CD14-positive monocyte (primary cell): Measurements from ENCODE around the gene PTGFRN. TPM values are rescaled to one million over a fixed set of nuclear protein-coding genes. Genes with fewer than 3 reads are reported as not detected.

Experiments used
- DNase-seq, 3 donors: peaks; one replicate each; pipeline ENCODE4 v3.0.0-alpha.2; 2011 to 2022
- H2AFZ ChIP-seq: 2 replicates; pipeline ENCODE4 v1.6.0; 2012; ENCODE audit warnings: mild to moderate bottlenecking, low read depth, low read length, inconsistent platforms; ENCODE audit not compliant: insufficient read depth, poor library complexity, severe bottlenecking
- H3K27ac ChIP-seq, 2 donors: 1 replicate in 1 of 2; 2 replicates in 1 of 2; pipeline ENCODE4 v1.5.1; 2012 to 2013; ENCODE audit warnings: low read length in 2 of 2, control low read depth in 1 of 2, inconsistent platforms in 1 of 2, low read depth in 1 of 2, mild to moderate bottlenecking in 1 of 2
- H3K27me3 ChIP-seq, 2 donors: one replicate each; pipeline versions ENCODE4 v1.6.0 to v1.6.1; 2011 to 2013; ENCODE audit warnings: low read length in 2 of 2; ENCODE audit not compliant: control insufficient read depth in 2 of 2, insufficient read depth in 2 of 2
- H3K36me3 ChIP-seq, 2 donors: replicated peaks in 1 of 2; 1 replicate in 1 of 2; 2 replicates in 1 of 2; pipeline versions ENCODE4 v1.5.1 to v1.6.1; 2012 to 2013; ENCODE audit warnings: low read length in 2 of 2, control low read depth in 1 of 2, inconsistent platforms in 1 of 2, mild to moderate bottlenecking in 1 of 2; ENCODE audit not compliant: insufficient read depth in 2 of 2, control insufficient read depth in 1 of 2
- H3K4me1 ChIP-seq, 2 donors: 1 replicate in 1 of 2; 2 replicates in 1 of 2; pipeline versions ENCODE4 v1.5.1 to v1.6.1; 2012 to 2013; ENCODE audit warnings: low read length in 2 of 2, control low read depth in 1 of 2, inconsistent platforms in 1 of 2, mild to moderate bottlenecking in 1 of 2, moderate library complexity in 1 of 2; ENCODE audit not compliant: insufficient read depth in 2 of 2, control insufficient read depth in 1 of 2
- H3K4me2 ChIP-seq: replicated peaks from 2 replicates; pipeline ENCODE3; 2012; ENCODE audit warnings: low read length, moderate library complexity, mild to moderate bottlenecking; ENCODE audit not compliant: poor library complexity, severe bottlenecking; ENCODE audit errors: extremely low read depth
- H3K4me3 ChIP-seq, 3 experiments: fragments of 200-600 bp in 1 of 3; sonication (generic) in 1 of 3; replicated peaks in 1 of 3; 1 replicate in 2 of 3; 2 replicates in 1 of 3; pipeline ENCODE4 v1.5.1; 2011 to 2013; ENCODE audit warnings: low read length in 3 of 3, mild to moderate bottlenecking in 3 of 3, control low read depth in 2 of 3, low read depth in 2 of 3, inconsistent platforms in 1 of 3, moderate library complexity in 1 of 3
- H3K79me2 ChIP-seq: 2 replicates; pipeline ENCODE4 v1.6.0; 2012; ENCODE audit warnings: mild to moderate bottlenecking, control low read depth, inconsistent platforms, low read length, moderate library complexity; ENCODE audit not compliant: insufficient read depth
- H3K9ac ChIP-seq: 2 replicates; pipeline ENCODE4 v1.6.0; 2017; ENCODE audit warnings: low read length, mild to moderate bottlenecking; ENCODE audit not compliant: insufficient read depth, poor library complexity, severe bottlenecking
- H3K9me3 ChIP-seq, 2 donors: replicated peaks in 1 of 2; 1 replicate in 1 of 2; 2 replicates in 1 of 2; pipeline versions ENCODE4 v1.5.1 to v1.6.1; 2012 to 2013; ENCODE audit warnings: low read length in 2 of 2, control low read depth in 1 of 2; ENCODE audit not compliant: control insufficient read depth in 1 of 2, insufficient read depth in 1 of 2
- H4K20me1 ChIP-seq: 2 replicates; pipeline ENCODE4 v1.6.0; 2012; ENCODE audit warnings: mild to moderate bottlenecking, low read length, control low read depth, moderate library complexity; ENCODE audit not compliant: insufficient read depth
- H3K27ac Mint-ChIP-seq, 7 donors: one replicate each; pipeline ENCODE4 v1.8.0; 2020; ENCODE audit warnings: mild to moderate bottlenecking in 7 of 7, mixed read lengths in 7 of 7, moderate library complexity in 6 of 7, inconsistent platforms in 2 of 7
- H3K27me3 Mint-ChIP-seq, 3 donors: one replicate each; pipeline ENCODE4 v1.8.0; 2021 to 2022; ENCODE audit warnings: low read depth in 3 of 3, mild to moderate bottlenecking in 3 of 3, mixed read lengths in 3 of 3, moderate library complexity in 3 of 3, inconsistent platforms in 1 of 3
- H3K36me3 Mint-ChIP-seq, 2 donors: one replicate each; pipeline ENCODE4 v1.8.0; 2020; ENCODE audit warnings: mixed read lengths in 2 of 2, inconsistent platforms in 1 of 2, mild to moderate bottlenecking in 1 of 2
- H3K4me1 Mint-ChIP-seq: one replicate; pipeline ENCODE4 v1.8.0; 2020; ENCODE audit warnings: mild to moderate bottlenecking, mixed read lengths
- H3K4me3 Mint-ChIP-seq, 2 donors: one replicate each; pipeline ENCODE4 v1.8.0; 2020; ENCODE audit warnings: mild to moderate bottlenecking in 2 of 2, mixed read lengths in 2 of 2, moderate library complexity in 1 of 2
- H3K9me3 Mint-ChIP-seq, 7 donors: one replicate each; pipeline ENCODE4 v1.8.0; 2020 to 2022; ENCODE audit warnings: mixed read lengths in 7 of 7, mild to moderate bottlenecking in 6 of 7, moderate library complexity in 6 of 7, inconsistent platforms in 2 of 7
- CTCF ChIP-seq: fragments of 200-600 bp; IDR thresholded peaks from one replicate; pipeline ENCODE4 v1.8.0; 2022; ENCODE audit warnings: antibody characterized with exemption, mild to moderate bottlenecking
- WGBS: methylation state at CpG from one replicate; pipeline ENCODE4 v1.1.5; 2013; ENCODE audit warnings: missing lambda C conversion rate; ENCODE audit not compliant: insufficient coverage; 5-methylcytosine and 5-hydroxymethylcytosine counted together
- intact Hi-C, 2 donors: fragments of 100-400 bp; cut with micrococcal nuclease; formaldehyde crosslinking; loops; one replicate each; pipeline versions ENCODE4 v1.15.0 to v1.15.1; 2023
- polyA plus RNA-seq, 3 donors: library from polyadenylated mRNA; depleted of rRNA in 1 of 3; unstranded in 2 of 3; stranded (reverse) in 1 of 3; fragments of 300-500 nt in 2 of 3; fragments of >200 nt in 1 of 3; fragmentation: Illumina TruSeq in 2 of 3; gene quantifications; 1 replicate in 2 of 3; 2 replicates in 1 of 3; pipeline ENCODE4 v1.2.3, GENCODE V29; 2012 to 2021

PTGFRN gene
- polyA plus RNA-seq, 3 donors = 1.5 to 2.9 (median 1.6) TPM

DNA sequence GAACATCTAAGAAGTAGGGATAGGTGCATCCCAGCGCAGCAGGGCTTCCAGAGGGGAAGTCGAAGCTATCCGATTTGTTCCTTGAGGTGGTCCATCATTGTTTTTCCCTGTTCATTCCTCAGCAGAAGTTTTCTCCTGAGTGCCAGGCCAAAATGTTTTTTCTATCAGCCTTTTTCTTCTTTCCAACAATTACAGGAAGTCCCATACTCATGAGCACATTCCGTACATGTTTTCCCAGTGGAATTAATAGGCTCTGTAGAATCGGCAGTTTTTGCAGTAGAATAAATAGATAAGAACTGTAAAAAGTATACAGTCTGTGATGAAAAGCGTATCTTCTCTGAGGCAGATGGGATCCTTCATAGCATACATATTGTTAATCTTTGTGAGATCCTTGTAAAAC, 116.6 kb downstream of the PTGFRN start:
- H3K9me3 ChIP-seq = no peaks in the 10 kb centered on the region
- no peaks in the 10 kb centered on the region for H3K4me1 Mint-ChIP-seq
- H3K27ac ChIP-seq = no peak overlapping the region
- no peak for TF ChIP-seq CTCF
- H3K79me2 ChIP-seq = no peaks in the 10 kb centered on the region
- WGBS = 86% methylated on average over 3 of the region's 6 CpGs
- no peak overlapping the region for H3K27ac Mint-ChIP-seq
- DNase-seq = no peak
- no peaks in the 10 kb centered on the region for H3K27me3 ChIP-seq
- no peaks in the 10 kb centered on the region for H3K4me1 ChIP-seq
- H3K9ac ChIP-seq = no peak overlapping the region
- H4K20me1 ChIP-seq = no peaks in the 10 kb centered on the region
- peaks cover 54 to 57% of the 10 kb centered on the region in 2 donors for H3K36me3 Mint-ChIP-seq
- no peaks in the 10 kb centered on the region for H3K27me3 Mint-ChIP-seq
- H3K4me3 ChIP-seq = no peak overlapping the region
- no peak overlapping the region for H3K4me3 Mint-ChIP-seq
- peaks cover 0 to 2% (median 0%) of the 10 kb centered on the region in 7 donors for H3K9me3 Mint-ChIP-seq
- no peak overlapping the region for H3K4me2 ChIP-seq
- H2AFZ ChIP-seq = no peak overlapping the region
- intact Hi-C loops = no loop called here
- peaks cover 6 to 60% of the 10 kb centered on the region in 2 donors for H3K36me3 ChIP-seq

DNA sequence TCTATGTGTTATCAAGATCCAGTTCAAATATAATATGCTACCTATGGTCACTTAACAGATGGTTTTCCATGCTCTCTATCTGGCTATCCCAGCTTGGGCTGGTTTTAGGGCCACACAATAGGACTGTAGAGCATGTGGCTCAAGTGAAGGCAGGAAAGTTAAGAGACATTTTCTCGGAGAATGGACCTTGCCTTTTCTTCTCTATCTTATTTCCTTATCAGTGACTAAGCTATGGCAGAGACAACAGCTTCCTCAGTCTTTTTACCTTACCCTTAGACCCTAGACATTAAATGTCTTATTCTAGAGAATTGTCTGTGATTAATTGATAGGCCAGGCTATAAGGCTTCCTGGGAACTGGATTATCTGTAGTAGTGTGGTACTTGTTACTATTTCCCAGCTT, 120.0 kb downstream of the PTGFRN start:
- WGBS = no CpG with 5 or more reads among the region's 1 CpG
- H3K27ac Mint-ChIP-seq = no peak overlapping the region
- H3K27ac ChIP-seq = no peak overlapping the region

More for the DNA sequence above, 120.0 kb downstream of the PTGFRN start:
- Histone ChIP-seq H2AFZ (no peak overlapping the region), H3K4me2 (no peak overlapping the region), H3K36me3 (peaks cover 13 to 67% of the 10 kb centered on the region in 2 donors), H3K9me3 (no peaks in the 10 kb centered on the region), H3K27me3 (no peaks in the 10 kb centered on the region), H3K4me1 (no peaks in the 10 kb centered on the region), H4K20me1 (no peaks in the 10 kb centered on the region), H3K79me2 (no peaks in the 10 kb centered on the region), H3K9ac (no peak overlapping the region), H3K4me3 (no peak overlapping the region)
- peaks cover 0 to 2% (median 0%) of the 10 kb centered on the region in 7 donors for H3K9me3 Mint-ChIP-seq
- intact Hi-C loops = no loop called here
- TF ChIP-seq CTCF = no peak
- no peak for DNase-seq
- peaks cover 58 to 59% of the 10 kb centered on the region in 2 donors for H3K36me3 Mint-ChIP-seq
- no peaks in the 10 kb centered on the region for H3K27me3 Mint-ChIP-seq
- no peaks in the 10 kb centered on the region for H3K4me1 Mint-ChIP-seq
- no peak overlapping the region for H3K4me3 Mint-ChIP-seq
